ENCODE measurements around the gene LZTS2.

Gene LZTS2

DNA sequence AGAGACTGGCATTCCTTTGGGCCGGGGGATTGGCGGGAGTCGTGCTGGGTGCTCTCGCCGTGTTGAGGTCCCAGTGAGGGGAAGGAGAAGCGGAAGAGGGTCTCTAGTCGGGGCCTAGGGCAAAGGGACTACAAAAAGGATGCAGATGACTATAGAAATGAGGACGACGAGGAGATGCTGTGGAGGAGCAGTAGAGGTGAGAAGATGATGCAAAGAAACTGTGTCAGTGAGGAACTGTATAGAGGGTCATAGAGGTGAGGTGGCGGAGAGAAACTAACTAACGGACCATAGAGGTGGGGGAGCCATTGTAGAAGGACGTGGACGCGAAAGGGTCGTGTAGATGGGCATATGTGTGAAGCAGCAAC, 11.9 kb upstream of the LZTS2 start:
- H3K27me3 ChIP-seq (ENCODE audit: control insufficient read depth in 1 of 2, insufficient read depth in 2 of 2, low read length in 2 of 2), result no peaks in the 10 kb centered on the region
- peak overlapping the region; percentile 90 to 96 for H3K4me3 ChIP-seq (ENCODE audit: low read length in 2 of 2)
- H3K4me1 ChIP-seq (ENCODE audit: control insufficient read depth, insufficient read depth, low read length), result peaks cover 21% of the 10 kb centered on the region
- H3K9ac ChIP-seq (ENCODE audit: low read length in 2 of 2), result peak overlapping the region; percentile 83 to 86
- H3K27ac ChIP-seq (ENCODE audit: low read length), result peak overlapping the region; percentile 58
- peaks cover 14 to 28% of the 10 kb centered on the region in 2 donors for H3K36me3 ChIP-seq (ENCODE audit: control insufficient read depth in 2 of 2, insufficient read depth in 2 of 2, low read length in 2 of 2)
- H3K9me3 ChIP-seq (ENCODE audit: control insufficient read depth in 2 of 2, low read length in 2 of 2), result no peaks in the 10 kb centered on the region

DNA sequence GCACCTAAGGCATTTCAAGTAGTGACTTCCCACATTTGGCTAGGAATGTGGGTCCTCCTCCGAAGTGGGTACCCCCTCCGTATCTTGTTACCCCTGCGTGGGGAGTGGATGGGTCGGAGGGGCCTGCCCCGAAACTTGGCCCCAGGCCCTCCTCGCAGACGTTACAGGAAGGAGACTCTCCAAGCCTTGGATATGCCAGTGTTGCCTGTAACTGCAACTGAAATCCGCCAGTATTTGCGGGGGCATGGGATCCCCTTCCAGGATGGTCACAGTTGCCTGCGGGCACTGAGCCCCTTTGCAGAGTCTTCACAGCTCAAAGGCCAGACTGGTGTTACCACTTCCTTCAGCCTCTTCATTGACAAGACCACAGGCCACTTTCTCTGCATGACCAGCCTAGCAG, 11.4 kb upstream of the LZTS2 start:
- Histone ChIP-seq H3K4me3 (ENCODE audit: low read length in 2 of 2) (peak overlapping the region; percentile 90 to 96), H3K4me1 (ENCODE audit: control insufficient read depth, insufficient read depth, low read length) (peaks cover 21% of the 10 kb centered on the region), H3K27me3 (ENCODE audit: control insufficient read depth in 1 of 2, insufficient read depth in 2 of 2, low read length in 2 of 2) (no peaks in the 10 kb centered on the region), H3K9me3 (ENCODE audit: control insufficient read depth in 2 of 2, low read length in 2 of 2) (no peaks in the 10 kb centered on the region), H3K27ac (ENCODE audit: low read length) (no peak overlapping the region), H3K9ac (ENCODE audit: low read length in 2 of 2) (peak overlapping the region; percentile 36 to 83), H3K36me3 (ENCODE audit: control insufficient read depth in 2 of 2, insufficient read depth in 2 of 2, low read length in 2 of 2) (peaks cover 14 to 26% of the 10 kb centered on the region in 2 donors)

DNA sequence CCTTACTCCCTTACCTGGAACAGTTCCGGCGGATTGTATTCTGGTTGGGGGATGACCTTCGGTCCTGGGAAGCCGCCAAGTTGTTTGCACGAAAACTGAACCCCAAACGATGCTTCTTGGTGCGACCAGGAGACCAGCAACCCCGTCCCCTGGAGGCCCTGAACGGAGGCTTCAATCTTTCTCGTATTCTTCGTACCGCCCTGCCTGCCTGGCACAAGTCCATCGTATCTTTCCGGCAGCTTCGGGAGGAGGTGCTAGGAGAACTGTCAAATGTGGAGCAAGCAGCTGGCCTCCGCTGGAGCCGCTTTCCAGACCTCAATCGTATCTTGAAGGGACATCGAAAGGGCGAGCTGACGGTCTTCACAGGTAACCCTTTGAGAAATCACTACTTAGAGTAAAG, 10.5 kb upstream of the LZTS2 start:
- Histone ChIP-seq H3K4me3 (ENCODE audit: low read length in 2 of 2) (no peak overlapping the region), H3K27me3 (ENCODE audit: control insufficient read depth in 1 of 2, insufficient read depth in 2 of 2, low read length in 2 of 2) (no peaks in the 10 kb centered on the region), H3K36me3 (ENCODE audit: control insufficient read depth in 2 of 2, insufficient read depth in 2 of 2, low read length in 2 of 2) (peaks cover 22 to 29% of the 10 kb centered on the region in 2 donors), H3K9me3 (ENCODE audit: control insufficient read depth in 2 of 2, low read length in 2 of 2) (no peaks in the 10 kb centered on the region), H3K9ac (ENCODE audit: low read length in 2 of 2) (no peak overlapping the region), H3K4me1 (ENCODE audit: control insufficient read depth, insufficient read depth, low read length) (peaks cover 21% of the 10 kb centered on the region), H3K27ac (ENCODE audit: low read length) (no peak overlapping the region)

DNA sequence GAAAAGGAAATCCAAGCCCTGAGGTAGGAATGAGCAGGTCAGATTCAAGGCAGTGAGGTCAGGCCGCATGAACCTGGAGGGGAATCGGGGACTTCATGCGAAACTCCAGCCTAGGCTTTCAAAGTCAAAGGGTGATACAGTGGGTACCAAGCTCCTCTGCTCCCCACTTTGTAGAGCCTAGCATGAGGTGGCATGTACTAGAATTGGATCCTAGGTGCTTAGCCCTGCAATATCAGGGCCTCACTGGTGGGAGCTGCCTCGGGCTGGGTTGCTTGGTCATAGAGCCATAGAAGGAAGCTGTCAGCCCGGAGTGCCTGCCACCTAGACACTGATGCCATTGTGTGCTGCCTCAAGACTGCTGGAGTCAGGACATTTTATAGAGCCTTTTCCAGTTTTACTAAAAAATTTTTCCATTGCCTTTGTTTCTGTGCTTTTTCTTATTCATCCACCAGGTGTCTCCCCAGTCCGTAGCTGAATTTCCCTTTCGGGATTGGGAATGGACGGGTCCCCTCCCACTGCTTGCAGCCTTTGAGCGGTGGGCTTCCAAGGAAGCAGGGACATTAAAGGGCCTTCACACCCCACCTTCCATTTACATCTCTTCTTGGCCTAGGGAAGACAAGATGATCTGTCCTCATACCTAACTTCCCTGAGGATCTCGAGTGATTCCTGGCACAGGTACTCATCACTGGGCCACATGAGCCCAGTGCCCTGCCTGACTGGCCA, 5.5 kb upstream of the LZTS2 start:
- Histone ChIP-seq H3K27me3 (ENCODE audit: control insufficient read depth in 1 of 2, insufficient read depth in 2 of 2, low read length in 2 of 2) (no peaks in the 10 kb centered on the region), H3K36me3 (ENCODE audit: control insufficient read depth in 2 of 2, insufficient read depth in 2 of 2, low read length in 2 of 2) (peaks cover 22 to 25% of the 10 kb centered on the region in 2 donors), H3K9me3 (ENCODE audit: control insufficient read depth in 2 of 2, low read length in 2 of 2) (no peaks in the 10 kb centered on the region), H3K27ac (ENCODE audit: low read length) (no peak overlapping the region), H3K9ac (ENCODE audit: low read length in 2 of 2) (no peak overlapping the region), H3K4me1 (ENCODE audit: control insufficient read depth, insufficient read depth, low read length) (peaks cover 22% of the 10 kb centered on the region), H3K4me3 (ENCODE audit: low read length in 2 of 2) (no peak overlapping the region)

DNA sequence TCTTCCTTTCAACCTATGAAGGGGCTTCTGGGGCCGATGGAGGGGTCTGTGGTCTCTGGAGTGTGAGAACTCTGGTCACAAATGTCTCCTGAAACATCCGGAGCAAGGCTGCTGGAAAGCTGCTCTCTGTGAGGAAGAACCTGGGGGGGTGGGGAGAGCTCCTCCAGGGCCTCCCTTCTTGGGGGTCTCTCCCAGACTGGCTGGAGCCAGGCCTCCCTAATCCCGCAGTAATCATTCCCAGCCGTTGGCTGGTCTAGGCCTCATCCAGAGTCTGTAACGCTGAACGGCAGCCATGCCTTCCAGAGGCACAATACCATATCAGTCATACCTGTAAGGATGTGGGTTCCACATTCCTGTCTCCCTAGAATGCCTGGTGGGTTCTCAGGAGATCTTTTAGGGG, 4.4 kb upstream of the LZTS2 start:
- Histone ChIP-seq H3K4me1 (ENCODE audit: control insufficient read depth, insufficient read depth, low read length) (peaks cover 22% of the 10 kb centered on the region), H3K4me3 (ENCODE audit: low read length in 2 of 2) (no peak overlapping the region), H3K27ac (ENCODE audit: low read length) (no peak overlapping the region), H3K9me3 (ENCODE audit: control insufficient read depth in 2 of 2, low read length in 2 of 2) (no peaks in the 10 kb centered on the region), H3K36me3 (ENCODE audit: control insufficient read depth in 2 of 2, insufficient read depth in 2 of 2, low read length in 2 of 2) (peaks cover 19 to 22% of the 10 kb centered on the region in 2 donors), H3K9ac (ENCODE audit: low read length in 2 of 2) (peak overlapping the region in 1 of 2 donors; percentile 13), H3K27me3 (ENCODE audit: control insufficient read depth in 1 of 2, insufficient read depth in 2 of 2, low read length in 2 of 2) (no peaks in the 10 kb centered on the region)

DNA sequence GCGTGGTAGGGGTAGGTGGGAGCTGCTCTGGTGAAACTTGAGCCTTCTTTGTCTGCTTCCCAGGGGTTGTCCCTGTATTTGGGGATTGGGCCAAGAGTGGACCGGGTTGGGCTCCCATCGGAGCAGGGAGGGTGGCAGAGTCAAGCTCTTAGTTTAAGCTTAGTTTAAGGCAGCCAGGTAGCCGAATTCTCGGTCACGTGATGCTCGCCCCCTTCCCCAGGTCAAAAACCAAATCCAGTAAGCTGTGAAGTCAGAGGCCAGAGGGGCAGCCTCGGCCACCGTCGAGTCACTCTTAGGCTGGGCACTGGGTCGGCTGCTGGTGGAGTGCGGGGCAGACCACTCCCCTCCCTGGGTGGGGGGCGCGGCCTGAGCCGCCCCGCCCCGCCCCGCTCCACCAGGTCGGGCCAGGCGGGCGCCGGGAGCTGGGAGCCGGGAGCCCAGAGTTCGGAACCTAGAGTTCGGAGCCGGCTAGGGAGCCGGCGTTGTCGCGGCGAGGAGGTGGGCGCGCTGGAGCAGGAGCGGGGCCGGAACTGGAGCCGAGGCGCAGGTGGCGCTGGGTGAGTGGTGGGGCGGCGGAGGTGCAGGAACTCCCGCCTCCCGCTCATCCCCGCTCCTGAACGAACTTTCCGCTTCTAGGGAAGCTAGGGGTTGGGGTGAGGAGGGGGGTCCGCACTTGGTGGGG, 2.8 kb upstream of the LZTS2 start:
- no peaks in the 10 kb centered on the region for H3K9me3 ChIP-seq (ENCODE audit: control insufficient read depth in 2 of 2, low read length in 2 of 2)
- peaks cover 8 to 11% of the 10 kb centered on the region in 2 donors for H3K36me3 ChIP-seq (ENCODE audit: control insufficient read depth in 2 of 2, insufficient read depth in 2 of 2, low read length in 2 of 2)
- peak overlapping the region; percentile 69 to 90 for H3K4me3 ChIP-seq (ENCODE audit: low read length in 2 of 2)
- peaks cover 37% of the 10 kb centered on the region for H3K4me1 ChIP-seq (ENCODE audit: control insufficient read depth, insufficient read depth, low read length)
- peak overlapping the region; percentile 95 for H3K27ac ChIP-seq (ENCODE audit: low read length)
- peak overlapping the region; percentile 68 to 81 for H3K9ac ChIP-seq (ENCODE audit: low read length in 2 of 2)
- no peaks in the 10 kb centered on the region for H3K27me3 ChIP-seq (ENCODE audit: control insufficient read depth in 1 of 2, insufficient read depth in 2 of 2, low read length in 2 of 2)

DNA sequence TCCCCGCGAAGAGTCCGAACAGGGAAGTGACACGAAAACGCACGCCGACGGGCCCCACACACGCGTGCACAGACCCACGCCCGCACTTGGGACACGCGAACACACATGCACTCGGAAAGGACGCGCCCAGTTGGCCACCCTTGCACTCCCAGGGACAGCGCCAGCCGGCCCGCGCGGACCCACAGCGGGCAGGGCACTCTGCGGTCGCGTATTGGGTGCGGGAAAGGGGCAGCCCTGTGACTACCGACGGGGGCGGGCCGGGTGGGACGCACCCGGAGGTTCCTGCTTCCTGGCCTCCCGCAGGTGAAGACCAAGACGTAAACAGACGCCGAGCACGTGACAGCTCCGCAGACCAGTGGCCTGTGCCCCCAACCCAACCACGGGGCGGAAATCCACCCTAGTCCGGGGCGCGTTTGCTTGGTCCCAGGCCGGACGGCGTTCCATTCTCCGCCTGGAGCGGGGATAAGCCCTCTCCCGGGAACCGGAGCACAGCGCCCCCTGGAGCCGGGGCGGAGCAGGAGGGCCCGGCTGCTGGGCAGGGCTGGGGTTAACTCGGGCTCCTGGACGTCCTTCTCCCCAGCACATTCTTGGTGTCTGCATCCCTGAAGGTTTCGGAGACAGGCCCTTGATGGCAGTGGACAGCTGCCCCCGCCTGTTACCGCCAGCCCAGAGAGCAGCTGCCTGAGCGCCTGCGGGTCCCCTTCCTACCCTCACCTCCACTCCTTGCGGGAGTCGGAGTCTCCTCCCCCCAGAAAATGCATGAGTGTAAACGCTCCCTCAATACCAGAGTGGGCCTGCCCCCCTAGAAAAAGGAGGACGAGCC, 2.0 kb upstream of the LZTS2 start:
- Histone ChIP-seq H3K36me3 (ENCODE audit: control insufficient read depth in 2 of 2, insufficient read depth in 2 of 2, low read length in 2 of 2) (peaks cover 8 to 11% of the 10 kb centered on the region in 2 donors), H3K9me3 (ENCODE audit: control insufficient read depth in 2 of 2, low read length in 2 of 2) (no peaks in the 10 kb centered on the region), H3K9ac (ENCODE audit: low read length in 2 of 2) (peak overlapping the region; percentile 68 to 81), H3K4me3 (ENCODE audit: low read length in 2 of 2) (peak overlapping the region; percentile 69 to 90), H3K27me3 (ENCODE audit: control insufficient read depth in 1 of 2, insufficient read depth in 2 of 2, low read length in 2 of 2) (no peaks in the 10 kb centered on the region), H3K27ac (ENCODE audit: low read length) (peak overlapping the region; percentile 95), H3K4me1 (ENCODE audit: control insufficient read depth, insufficient read depth, low read length) (peaks cover 44% of the 10 kb centered on the region)

DNA sequence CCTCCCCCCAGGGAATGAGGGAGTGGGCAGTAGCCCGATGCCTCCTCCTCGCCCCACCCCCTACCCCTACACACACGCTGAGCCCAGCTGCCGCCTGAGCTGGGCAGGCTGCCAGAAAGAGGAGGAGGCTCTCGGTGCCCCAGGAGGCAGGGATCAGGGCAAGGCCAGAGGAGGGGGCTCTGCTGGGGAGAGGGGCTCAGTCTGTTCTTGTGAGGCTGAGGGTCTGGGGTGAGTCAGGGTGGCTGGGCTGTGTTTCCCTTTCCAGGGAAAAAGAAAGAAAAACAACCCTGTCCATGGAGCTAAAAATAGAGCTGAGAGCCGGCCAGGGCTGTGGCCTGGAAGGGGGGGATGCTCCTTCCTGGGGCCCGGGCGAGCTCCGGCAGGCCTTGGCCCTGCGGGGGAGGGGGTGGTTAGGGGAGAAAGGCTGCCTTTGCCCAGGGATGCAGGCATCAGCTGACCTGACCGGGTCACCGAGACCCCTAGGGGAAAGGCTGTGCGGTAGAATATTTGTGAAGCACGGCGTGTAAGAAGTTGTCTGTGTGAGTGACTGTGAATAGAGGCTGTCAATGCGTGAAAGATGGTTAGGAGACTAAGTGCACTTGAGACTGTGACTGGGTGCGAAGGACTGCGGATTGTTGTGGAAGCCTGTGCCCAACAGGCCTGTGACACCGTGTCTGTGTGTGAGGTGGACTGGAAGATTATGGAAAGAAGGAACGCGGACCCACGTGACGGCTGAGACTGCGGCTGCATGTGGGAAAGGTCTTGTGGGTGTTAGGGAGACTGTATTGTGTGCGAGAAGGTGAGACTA, 1.2 kb upstream of the LZTS2 start:
- peaks cover 52% of the 10 kb centered on the region for H3K4me1 ChIP-seq (ENCODE audit: control insufficient read depth, insufficient read depth, low read length)

DNA sequence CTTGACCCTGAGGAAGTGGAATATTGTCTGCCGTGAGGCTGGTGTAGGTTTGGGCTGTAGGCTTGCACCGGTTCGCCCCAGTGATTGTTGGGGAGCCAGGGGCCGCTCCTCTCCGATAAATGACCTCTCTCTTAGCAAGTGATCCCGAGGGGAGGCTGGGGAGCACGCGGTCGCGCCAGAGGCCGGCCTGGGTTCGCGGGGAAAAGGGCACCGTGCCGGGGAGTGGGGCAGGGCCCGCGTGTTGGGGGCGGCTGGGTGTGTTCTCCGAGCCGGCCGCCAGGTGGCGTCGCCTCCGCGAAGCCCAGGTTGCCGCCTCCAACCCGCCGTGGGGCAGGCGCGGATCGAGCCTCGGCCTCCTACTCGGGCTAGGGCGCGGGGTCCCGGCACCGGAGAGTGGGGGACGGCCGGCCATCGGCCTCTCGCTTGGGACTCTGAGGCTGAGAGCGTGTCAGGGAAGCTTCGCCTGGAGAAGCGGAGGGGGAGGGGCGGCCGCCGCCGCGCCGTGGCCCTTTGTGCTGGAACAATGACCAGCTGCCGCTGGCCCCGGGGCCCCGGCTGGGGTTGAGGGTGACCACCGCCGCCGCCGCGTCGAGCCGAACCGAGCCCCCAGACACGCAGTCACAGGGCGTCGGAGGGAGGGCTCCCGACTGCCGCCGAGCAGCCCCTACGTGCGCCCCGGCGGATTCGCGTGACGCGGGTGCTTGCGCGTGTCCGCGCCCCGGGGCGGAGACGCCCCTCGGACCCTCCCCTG, 442 bp upstream of the LZTS2 start:
- Histone ChIP-seq H3K36me3 (ENCODE audit: control insufficient read depth in 2 of 2, insufficient read depth in 2 of 2, low read length in 2 of 2) (peaks cover 14 to 16% of the 10 kb centered on the region in 2 donors), H3K4me3 (ENCODE audit: low read length in 2 of 2) (peak overlapping the region; percentile 69 to 90), H3K27ac (ENCODE audit: low read length) (peak overlapping the region; percentile 95), H3K9ac (ENCODE audit: low read length in 2 of 2) (peak overlapping the region; percentile 81 to 88), H3K4me1 (ENCODE audit: control insufficient read depth, insufficient read depth, low read length) (peaks cover 56% of the 10 kb centered on the region), H3K9me3 (ENCODE audit: control insufficient read depth in 2 of 2, low read length in 2 of 2) (no peaks in the 10 kb centered on the region), H3K27me3 (ENCODE audit: control insufficient read depth in 1 of 2, insufficient read depth in 2 of 2, low read length in 2 of 2) (no peaks in the 10 kb centered on the region)

More for the DNA sequence above, 1.2 kb upstream of the LZTS2 start:
- peak overlapping the region; percentile 95 for H3K27ac ChIP-seq (ENCODE audit: low read length)
- peak overlapping the region; percentile 69 to 90 for H3K4me3 ChIP-seq (ENCODE audit: low read length in 2 of 2)
- peaks cover 11 to 13% of the 10 kb centered on the region in 2 donors for H3K36me3 ChIP-seq (ENCODE audit: control insufficient read depth in 2 of 2, insufficient read depth in 2 of 2, low read length in 2 of 2)
- H3K9ac ChIP-seq (ENCODE audit: low read length in 2 of 2), result peak overlapping the region; percentile 81 to 88
- H3K9me3 ChIP-seq (ENCODE audit: control insufficient read depth in 2 of 2, low read length in 2 of 2), result no peaks in the 10 kb centered on the region
- no peaks in the 10 kb centered on the region for H3K27me3 ChIP-seq (ENCODE audit: control insufficient read depth in 1 of 2, insufficient read depth in 2 of 2, low read length in 2 of 2)
